Measurements from ENCODE around the gene ARHGAP26.

- no peak for TF ChIP-seq EP300 (IDR thresholded peaks at IDR 0.05)
- TF ChIP-seq CTCF (IDR thresholded peaks at IDR 0.05) = no peak
These were observed 332.2 kb downstream of the ARHGAP26 start for GRCh38 chr5:143102411-143102810.
